GM19099 (cell line): ENCODE data around the gene GJB2.

Source experiments
- POLR2A ChIP-seq: IDR thresholded peaks from 3 replicates; pipeline ENCODE4 v1.6.1; 2011; ENCODE audit warnings: low read depth; ENCODE audit not compliant: insufficient read length; ENCODE audit errors: extremely low read depth

Gene GJB2

DNA sequence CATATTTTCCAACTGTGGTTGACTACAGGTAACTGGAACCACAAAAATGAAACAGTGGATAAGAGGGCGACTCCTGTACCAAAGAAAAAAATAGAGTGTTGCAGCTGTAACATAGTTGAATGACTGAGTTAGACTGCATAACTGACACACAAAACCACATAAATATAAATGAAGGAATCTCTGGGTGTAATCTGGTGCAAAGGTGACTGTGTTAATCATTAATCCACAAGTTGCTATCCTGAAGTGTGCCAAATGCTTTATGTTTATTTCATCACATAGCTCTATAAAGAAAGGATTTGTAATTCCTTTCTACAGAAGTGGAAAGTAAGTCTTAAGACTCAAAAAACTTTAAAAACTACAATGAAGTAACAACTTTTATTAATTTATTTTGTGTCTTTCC, 6.0 kb upstream of the GJB2 start:
- no peak for TF ChIP-seq POLR2A

DNA sequence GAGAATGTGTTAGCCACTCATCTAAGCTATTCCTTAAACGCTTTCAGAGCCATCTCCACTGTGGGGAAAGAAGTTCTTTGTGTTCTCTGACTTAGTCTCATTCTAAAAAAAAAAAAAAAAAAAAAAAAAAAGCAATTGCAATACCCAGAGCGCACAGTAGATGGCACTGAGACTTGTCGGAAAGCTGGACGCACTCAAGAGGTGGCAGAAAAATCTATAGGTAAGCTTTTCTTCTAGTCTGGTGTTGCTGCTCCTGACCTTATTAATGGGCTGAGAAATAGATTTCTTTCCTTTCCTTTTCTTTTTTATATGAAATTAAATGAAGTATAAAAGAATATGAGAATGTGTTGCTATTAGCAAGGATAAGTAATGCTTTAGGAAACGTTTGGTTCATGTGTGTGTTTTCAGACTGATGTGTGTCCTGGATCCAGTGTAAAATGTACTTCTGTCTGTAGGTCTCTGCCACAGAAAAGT, 4.7 kb upstream of the GJB2 start:
- TF ChIP-seq POLR2A = no peak

DNA sequence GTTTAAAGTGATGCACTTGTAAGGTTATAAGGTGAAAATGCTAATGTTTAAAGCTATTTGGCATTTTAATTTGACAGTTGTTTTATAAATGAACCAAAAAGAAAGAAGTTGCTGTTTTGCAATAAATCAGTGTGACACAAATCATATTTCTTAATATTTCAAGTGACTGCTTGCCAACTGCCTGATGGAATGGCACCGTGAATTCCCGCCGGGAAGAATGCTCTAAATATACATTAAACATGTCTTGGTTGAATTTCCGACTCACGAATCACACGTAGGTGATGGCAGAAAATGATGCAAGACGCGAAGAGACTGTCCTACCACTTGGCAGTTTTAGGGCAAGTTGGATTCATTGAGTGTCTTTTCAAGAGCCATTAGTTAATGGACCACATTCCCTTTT, 3.1 kb upstream of the GJB2 start:
- TF ChIP-seq POLR2A = no peak

DNA sequence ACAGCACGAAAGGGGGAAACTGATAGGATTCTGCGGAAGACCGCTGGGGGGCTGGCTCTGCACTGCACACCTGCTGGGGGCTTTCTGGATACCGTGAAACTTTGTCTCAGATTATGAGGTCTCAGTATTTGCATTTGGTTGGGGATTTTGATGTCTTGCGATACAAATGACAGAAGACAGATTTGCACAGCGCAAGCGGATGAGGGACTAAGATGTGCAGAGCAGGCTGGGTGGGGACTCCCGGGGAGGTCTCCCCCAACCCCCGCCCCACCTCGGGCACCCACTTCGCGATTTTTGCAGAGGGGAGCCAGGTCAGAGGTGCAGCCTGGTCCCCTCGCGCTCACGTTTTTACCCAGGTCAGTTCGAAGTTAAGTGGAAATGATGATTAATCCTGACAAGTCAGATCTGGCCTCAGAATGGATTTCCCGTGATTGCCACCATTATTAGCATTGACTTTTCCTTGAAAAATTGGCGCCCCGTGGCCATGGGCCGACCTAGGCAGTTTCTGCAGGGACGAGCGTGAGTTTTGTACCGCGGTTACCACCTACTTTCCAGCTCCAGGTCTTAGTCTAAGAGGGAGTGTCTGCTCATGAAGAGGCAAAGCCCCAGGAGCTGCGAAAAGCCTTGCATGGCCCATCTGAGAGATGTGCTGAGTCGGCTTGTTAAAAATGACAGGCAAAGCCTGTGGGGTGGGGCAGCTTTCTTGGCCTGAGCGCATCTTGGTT, 1.3 kb upstream of the GJB2 start:
- no peak for TF ChIP-seq POLR2A

DNA sequence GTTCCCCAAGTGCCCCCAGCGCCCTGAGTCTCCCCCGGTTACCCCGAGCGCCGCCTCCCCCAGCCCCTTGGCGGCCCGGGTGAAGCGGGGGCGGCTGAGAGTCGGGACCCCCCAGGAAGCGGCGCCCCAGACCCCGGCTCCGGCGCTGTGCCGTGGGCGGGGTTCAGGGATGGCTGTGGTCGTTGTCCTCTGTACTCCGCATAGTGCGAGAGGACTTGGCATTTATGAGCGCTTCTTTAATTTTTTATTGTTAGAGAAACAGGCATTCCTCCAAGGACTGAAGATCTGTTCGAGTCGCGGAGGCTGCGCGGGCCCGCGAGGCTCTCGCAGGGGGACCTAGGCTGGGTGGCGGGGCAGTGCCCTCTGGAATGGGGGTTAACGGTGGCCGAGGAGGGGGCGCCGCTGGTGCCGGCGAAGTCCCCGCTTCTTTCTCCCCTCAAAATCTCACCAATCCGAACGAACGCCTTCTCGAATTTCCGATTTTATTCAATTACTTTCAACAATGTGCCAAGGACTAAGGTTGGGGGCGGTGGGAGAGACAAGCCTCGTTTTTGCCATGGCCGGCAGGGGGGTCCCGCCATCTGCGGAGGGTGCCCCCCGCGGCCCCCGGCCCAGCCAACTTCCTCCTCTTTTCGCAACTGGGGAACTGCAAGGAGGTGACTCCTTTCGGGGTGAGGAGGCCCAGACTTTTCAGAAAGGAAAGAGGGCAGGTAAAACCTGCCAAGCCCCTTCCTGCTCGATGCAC, 596 bp upstream of the GJB2 start:
- no peak for TF ChIP-seq POLR2A

DNA sequence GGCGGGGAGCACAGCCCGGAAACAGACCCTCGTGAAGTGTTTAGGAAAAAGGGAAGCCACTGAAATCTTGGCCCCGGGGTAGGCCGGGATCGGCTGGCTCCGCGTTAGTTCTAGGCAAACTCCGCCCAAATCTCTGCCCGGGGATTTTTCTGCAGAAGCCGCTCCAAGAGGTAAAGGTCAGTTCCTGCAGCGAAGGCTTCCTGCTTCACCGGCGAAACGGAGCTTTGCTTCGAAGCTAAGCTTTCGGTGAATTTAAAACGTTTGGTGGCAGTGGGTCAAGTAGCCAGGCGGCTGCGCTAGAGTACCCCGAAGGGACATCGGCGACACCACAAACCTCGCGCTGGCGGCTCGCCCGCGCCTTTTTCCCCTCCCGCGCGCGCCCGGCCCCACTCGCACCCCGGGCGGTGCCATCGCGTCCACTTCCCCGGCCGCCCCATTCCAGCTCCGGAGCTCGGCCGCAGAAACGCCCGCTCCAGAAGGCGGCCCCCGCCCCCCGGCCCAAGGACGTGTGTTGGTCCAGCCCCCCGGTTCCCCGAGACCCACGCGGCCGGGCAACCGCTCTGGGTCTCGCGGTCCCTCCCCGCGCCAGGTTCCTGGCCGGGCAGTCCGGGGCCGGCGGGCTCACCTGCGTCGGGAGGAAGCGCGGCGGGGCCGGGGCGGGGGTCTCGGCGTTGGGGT, 441 bp downstream of the GJB2 start:
- no peak for TF ChIP-seq POLR2A

DNA sequence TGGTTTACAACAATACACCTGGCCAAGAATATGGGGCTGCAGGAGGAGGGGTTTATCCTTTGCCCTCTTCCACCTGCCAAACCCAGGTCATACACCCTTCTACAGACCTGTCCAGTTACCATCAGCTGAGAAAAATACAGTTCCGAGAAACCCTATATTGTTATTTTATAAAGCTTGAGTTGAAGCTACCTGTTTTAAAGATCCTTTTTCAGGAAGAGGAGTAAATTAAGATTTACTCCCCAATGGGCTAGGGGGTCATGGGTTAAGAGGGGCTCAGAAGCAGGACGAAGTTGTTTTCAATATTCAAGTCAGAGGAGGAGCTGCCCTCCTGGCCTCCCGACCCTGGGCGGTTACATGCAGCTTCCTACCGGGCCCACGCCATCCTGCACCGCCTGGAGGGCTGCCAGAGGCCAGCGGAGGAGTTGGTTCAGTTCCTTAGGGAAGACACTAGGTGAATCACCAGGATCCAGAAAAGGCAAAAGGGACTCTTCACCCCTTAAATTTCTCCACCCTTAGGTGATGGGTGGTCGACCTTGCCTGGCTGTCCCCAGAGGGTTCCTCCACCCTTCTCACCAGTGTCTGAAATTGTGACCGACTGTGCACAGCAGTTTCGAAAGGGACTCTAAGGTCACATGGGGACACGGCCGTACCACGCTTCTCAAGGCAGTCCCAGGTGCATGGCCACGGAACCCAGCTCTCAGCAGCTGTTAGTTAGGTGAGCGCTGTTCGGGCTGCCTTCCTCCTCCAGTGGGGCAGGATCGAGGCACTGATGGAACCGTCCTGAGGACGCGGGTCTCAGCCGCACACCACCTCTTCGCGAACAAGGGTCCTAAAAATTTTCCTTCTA, 1.2 kb downstream of the GJB2 start:
- no peak for TF ChIP-seq POLR2A

DNA sequence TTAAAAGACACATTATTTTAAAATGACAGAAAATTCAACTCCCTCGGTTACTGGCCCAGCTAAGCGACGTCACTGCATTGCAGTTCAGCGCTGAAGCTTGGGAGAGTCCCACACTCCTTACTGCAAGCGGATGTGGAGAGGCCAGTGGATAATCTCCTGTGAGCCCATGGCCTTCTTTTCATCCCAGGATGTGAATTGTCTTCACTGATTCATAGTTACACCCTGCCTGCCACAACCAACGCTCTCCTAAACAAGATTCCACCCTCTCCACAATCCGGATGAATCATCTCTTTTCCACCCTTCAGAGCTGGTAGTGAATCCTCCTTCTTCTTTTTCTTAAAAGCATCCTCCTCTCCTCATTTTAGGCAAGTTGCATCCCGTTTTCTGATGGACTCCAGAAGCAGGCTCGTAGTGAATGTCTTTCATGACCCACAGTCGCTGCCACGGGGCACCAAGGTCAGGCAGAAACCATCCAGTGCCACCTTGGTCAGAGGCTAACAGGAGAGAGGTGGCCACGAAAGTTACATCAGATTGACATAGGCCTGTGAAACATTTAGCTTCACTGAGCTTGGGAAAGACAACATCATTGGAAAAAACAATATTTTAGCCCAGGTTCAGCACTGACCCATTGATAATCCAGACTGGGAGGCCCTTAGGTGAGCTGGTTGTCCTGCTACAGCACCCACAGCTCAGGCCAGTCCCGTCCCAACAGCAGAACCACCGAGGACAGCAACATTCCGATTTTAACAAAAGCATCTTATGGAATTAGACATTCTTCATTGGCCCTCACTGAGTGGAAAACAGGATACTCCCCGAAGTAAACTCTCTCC, 2.0 kb downstream of the GJB2 start:
- TF ChIP-seq POLR2A = no peak

DNA sequence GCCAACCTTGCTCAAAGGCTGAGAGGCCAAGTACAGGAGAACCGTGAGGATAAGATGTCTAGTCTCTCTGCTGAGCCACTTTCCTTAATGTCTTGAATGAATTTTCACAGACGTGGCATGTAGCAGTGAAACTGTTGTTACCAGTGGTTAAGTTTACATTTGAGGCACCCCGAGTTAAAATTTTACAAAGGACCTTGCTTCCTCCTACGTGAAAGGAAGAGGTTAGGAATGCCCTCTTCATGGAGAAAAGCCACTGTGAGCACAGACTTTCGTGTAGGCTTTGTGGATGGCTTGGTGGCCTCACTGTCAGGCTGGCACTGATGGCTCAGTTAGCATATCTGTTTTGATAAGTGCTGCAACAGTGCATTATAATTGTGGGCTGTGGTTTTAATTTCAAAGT, 2.7 kb downstream of the GJB2 start:
- no peak for TF ChIP-seq POLR2A

DNA sequence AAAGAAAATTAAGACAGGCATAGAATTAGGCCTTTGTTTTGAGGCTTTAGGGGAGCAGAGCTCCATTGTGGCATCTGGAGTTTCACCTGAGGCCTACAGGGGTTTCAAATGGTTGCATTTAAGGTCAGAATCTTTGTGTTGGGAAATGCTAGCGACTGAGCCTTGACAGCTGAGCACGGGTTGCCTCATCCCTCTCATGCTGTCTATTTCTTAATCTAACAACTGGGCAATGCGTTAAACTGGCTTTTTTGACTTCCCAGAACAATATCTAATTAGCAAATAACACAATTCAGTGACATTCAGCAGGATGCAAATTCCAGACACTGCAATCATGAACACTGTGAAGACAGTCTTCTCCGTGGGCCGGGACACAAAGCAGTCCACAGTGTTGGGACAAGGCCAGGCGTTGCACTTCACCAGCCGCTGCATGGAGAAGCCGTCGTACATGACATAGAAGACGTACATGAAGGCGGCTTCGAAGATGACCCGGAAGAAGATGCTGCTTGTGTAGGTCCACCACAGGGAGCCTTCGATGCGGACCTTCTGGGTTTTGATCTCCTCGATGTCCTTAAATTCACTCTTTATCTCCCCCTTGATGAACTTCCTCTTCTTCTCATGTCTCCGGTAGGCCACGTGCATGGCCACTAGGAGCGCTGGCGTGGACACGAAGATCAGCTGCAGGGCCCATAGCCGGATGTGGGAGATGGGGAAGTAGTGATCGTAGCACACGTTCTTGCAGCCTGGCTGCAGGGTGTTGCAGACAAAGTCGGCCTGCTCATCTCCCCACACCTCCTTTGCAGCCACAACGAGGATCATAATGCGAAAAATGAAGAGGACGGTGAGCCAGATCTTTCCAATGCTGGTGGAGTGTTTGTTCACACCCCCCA, 3.8 kb downstream of the GJB2 start:
- TF ChIP-seq POLR2A = no peak

DNA sequence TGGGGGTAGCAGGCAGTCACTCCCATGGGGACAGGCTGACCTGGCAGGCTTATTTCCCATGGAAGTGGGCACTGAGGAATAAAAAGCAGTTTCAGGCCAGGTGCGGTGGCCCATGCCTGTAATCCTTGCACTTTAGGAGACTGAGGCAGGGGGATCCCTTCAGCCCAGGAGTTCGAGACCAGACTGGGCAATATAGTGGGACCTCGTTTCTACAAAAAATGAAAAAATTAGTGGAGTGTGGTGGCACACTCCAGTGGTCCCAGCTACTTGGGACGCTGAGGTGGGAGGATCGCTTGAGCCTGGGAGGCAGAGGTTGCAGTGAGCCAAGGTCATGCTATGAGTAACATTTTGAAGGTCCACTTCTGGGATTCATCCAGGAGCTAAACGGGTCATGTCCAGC, 6.0 kb downstream of the GJB2 start:
- TF ChIP-seq POLR2A = no peak

DNA sequence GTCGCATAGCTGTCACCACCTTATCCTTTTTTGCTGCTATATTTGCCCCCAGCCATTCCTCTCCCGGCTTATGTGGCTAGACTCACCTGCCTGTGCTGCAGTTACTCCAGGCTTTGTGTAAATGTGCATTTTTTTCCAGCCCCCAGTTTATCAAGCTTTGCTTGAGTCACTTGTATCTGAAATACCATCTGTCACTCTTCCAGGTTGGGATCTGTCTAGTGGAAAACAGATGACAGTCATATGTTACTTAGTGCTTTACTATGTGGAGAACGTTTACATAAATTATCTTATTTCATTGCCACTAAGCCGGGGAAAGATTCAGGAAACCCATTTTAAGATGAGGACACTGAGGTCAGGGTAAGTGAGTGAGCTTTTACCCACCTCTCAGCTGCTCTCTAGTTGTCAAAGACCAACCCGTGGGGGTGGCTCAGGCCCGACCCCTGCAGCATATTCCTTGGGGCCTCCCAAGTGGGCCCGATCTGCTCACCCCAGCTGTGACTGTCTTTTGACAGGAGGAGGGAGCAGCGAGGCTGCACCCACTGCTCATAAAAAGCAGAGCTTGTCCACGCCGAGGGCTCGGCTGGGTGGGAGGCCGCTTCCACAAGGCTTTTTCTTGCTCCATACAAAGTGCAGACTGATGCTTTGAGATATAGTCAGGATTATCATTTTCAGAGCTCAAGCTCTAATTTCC, 7.2 kb downstream of the GJB2 start:
- no peak for TF ChIP-seq POLR2A
